Islet of Langerhans (tissue), 1 donor: ENCODE measurements around the gene PAPPA2.
"Not testable (repeated sequence)": the region's sequence is repeated elsewhere in the genome, so short reads cannot be mapped to it uniquely, and the experiment has no call there.

ENCODE experiments used
- FAIRE-seq: peaks from one replicate; lab custom pipeline; 2011; peaks lifted over from hg19 to GRCh38; lab: Jason Lieb, UNC

The PAPPA2 gene

GRCh38 chr1:176462674-176463378 is at the start of gene PAPPA2:
PAPPA2 (plus strand) TSS chr1:176463175; CDS start chr1:176556323, 93,148 bp downstream.
- no peak for FAIRE-seq

- FAIRE-seq = no peak
These were observed 46.2 kb upstream of the PAPPA2 start for GRCh38 chr1:176416777-176417176.

- not testable (repeated sequence) for FAIRE-seq
These were observed 43.4 kb upstream of the PAPPA2 start for GRCh38 chr1:176419608-176420007.

- no peak for FAIRE-seq
These were observed 28.7 kb upstream of the PAPPA2 start for GRCh38 chr1:176434234-176434633.

- FAIRE-seq = no peak
These were observed 26.7 kb upstream of the PAPPA2 start for GRCh38 chr1:176436251-176436650.

- no peak for FAIRE-seq
These were observed 22.8 kb upstream of the PAPPA2 start for GRCh38 chr1:176440176-176440575.

- peak; percentile 77 for FAIRE-seq
These were observed 18.7 kb upstream of the PAPPA2 start for GRCh38 chr1:176444286-176444685.

- FAIRE-seq = peak; percentile 76
These were observed 17.6 kb upstream of the PAPPA2 start for GRCh38 chr1:176445402-176445801.

GRCh38 chr1:176448340-176448739 is 14.6 kb upstream of the PAPPA2 start:
- no peak for FAIRE-seq

- no peak for FAIRE-seq
These were observed 12.4 kb upstream of the PAPPA2 start for GRCh38 chr1:176450526-176450925.

- FAIRE-seq = not testable (repeated sequence)
These were observed 11.2 kb upstream of the PAPPA2 start for GRCh38 chr1:176451741-176452140.

- no peak for FAIRE-seq
These were observed 6.2 kb upstream of the PAPPA2 start for GRCh38 chr1:176456795-176457194.

- no peak for FAIRE-seq
These were observed 2.2 kb upstream of the PAPPA2 start for GRCh38 chr1:176460544-176461336.

- FAIRE-seq = no peak
These were observed 1.4 kb upstream of the PAPPA2 start for GRCh38 chr1:176461576-176461975.

- no peak for FAIRE-seq
These were observed 3.5 kb downstream of the PAPPA2 start for GRCh38 chr1:176466514-176466913.

GRCh38 chr1:176469450-176470010 is 6.6 kb downstream of the PAPPA2 start:
- FAIRE-seq = no peak

GRCh38 chr1:176471338-176472121 is 8.6 kb downstream of the PAPPA2 start:
- peak; percentile 93 for FAIRE-seq

- no peak for FAIRE-seq
These were observed 17.0 kb downstream of the PAPPA2 start for GRCh38 chr1:176479971-176480370.

- no peak for FAIRE-seq
These were observed 17.8 kb downstream of the PAPPA2 start for GRCh38 chr1:176480750-176481149.

- no peak for FAIRE-seq
These were observed 22.1 kb downstream of the PAPPA2 start for GRCh38 chr1:176485083-176485482.

- no peak for FAIRE-seq
These were observed 31.5 kb downstream of the PAPPA2 start for GRCh38 chr1:176494436-176494835.

- FAIRE-seq = no peak
These were observed 36.7 kb downstream of the PAPPA2 start for GRCh38 chr1:176499671-176500070.
